ENCODE measurements around the gene RFX3. TPM values are rescaled to one million over a fixed set of nuclear protein-coding genes. Genes with fewer than 3 reads are reported as not detected.

The RFX3 gene
- total and polyA plus RNA-seq, 4 donors = 0.30 to 4.6 (median 1.5) TPM

- DNase-seq (ENCODE audit: low spot score) = no peak
- H3K36me3 ChIP-seq (ENCODE audit: control insufficient read depth in 4 of 4, insufficient read depth in 3 of 4, low read depth in 1 of 4, low read length in 3 of 4) = no peaks in the 10 kb centered on the region
- H3K9ac ChIP-seq (ENCODE audit: low read depth in 1 of 2, low read length in 2 of 2) = no peak overlapping the region
- no peaks in the 10 kb centered on the region for H3K4me1 ChIP-seq (ENCODE audit: control insufficient read depth in 4 of 4, insufficient read depth in 4 of 4, low read length in 3 of 4)
- no peaks in the 10 kb centered on the region for H3K27me3 ChIP-seq (ENCODE audit: control insufficient read depth in 4 of 4, insufficient read depth in 4 of 4, low read length in 3 of 4)
- H3K9me3 ChIP-seq (ENCODE audit: control insufficient read depth in 4 of 4, low read length in 3 of 4) = no peaks in the 10 kb centered on the region
- H3K4me3 ChIP-seq (ENCODE audit: low read depth in 1 of 3, low read length in 3 of 3) = no peak overlapping the region
- 94% methylated on average over 10 of the region's 10 CpGs for WGBS
- no peak overlapping the region for H3K27ac ChIP-seq (ENCODE audit: low read depth in 1 of 2, low read length in 2 of 2)
- TF ChIP-seq FOXA1 (IDR thresholded peaks at IDR 0.05) = no peak
- no peak for TF ChIP-seq TAF1 (conservative IDR thresholded peaks at IDR 0.05)
- TF ChIP-seq NR2F2 (IDR thresholded peaks at IDR 0.05) = no peak
- no peak for TF ChIP-seq HNF4G (IDR thresholded peaks at IDR 0.05)
- TF ChIP-seq SP1 (IDR thresholded peaks at IDR 0.05) = no peak
- no peak for TF ChIP-seq CTCF (IDR thresholded peaks at IDR 0.05; ENCODE audit: low read depth, low read length, missing input control)
- TF ChIP-seq HNF4A (conservative IDR thresholded peaks at IDR 0.05) = no peak
- TF ChIP-seq, protein P1, sequence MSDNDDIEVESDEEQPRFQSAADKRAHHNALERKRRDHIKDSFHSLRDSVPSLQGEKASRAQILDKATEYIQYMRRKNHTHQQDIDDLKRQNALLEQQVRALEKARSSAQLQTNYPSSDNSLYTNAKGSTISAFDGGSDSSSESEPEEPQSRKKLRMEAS (IDR thresholded peaks at IDR 0.05) = no peak
- no peak for TF ChIP-seq EGR1 (IDR thresholded peaks at IDR 0.05; ENCODE audit: low read depth in 2 of 2)
- no peak for TF ChIP-seq JUND (IDR thresholded peaks at IDR 0.05)
- no peak for TF ChIP-seq ATF3 (IDR thresholded peaks at IDR 0.05)
- TF ChIP-seq RAD21 (IDR thresholded peaks at IDR 0.05) = no peak
- no peak for TF ChIP-seq REST (IDR thresholded peaks at IDR 0.05)
- TF ChIP-seq ZBTB33 (IDR thresholded peaks at IDR 0.05) = no peak
- TF ChIP-seq GABPA (IDR thresholded peaks at IDR 0.05 in 1 of 2, conservative IDR thresholded peaks at IDR 0.05 in 1 of 2) = no peak
- TF ChIP-seq FOXA2 (IDR thresholded peaks at IDR 0.05) = no peak
- no peak for TF ChIP-seq YY1 (IDR thresholded peaks at IDR 0.05)
- TF ChIP-seq RXRA (IDR thresholded peaks at IDR 0.05) = no peak
These were observed 262.8 kb downstream of the RFX3 start for GRCh38 chr9:3262826-3263529.

All from liver (tissue), 9 donors.